HL-60 (cell line): ENCODE measurements around the gene CRTC1.

Experiments
- DNase-seq, 2 experiments: peaks; one replicate each; pipeline ENCODE4 v3.0.0-alpha.2; 2010 to 2020; ENCODE audit warnings: low read depth in 1 of 2, low spot score in 1 of 2
- H3K27ac ChIP-seq: fragments of 250-450 bp; sonication (Bioruptor Pico); replicated peaks from 2 replicates; pipeline ENCODE4 v1.5.1; 2020; ENCODE audit warnings: mild to moderate bottlenecking, moderate library complexity
- H3K27me3 ChIP-seq: fragments of 250-450 bp; sonication (Bioruptor Pico); 2 replicates; pipeline ENCODE4 v1.5.1; 2021; ENCODE audit warnings: mild to moderate bottlenecking, moderate library complexity; ENCODE audit not compliant: insufficient read depth, poor library complexity, severe bottlenecking
- H3K4me3 ChIP-seq: replicated peaks from 2 replicates; pipeline ENCODE4 v1.5.1; 2011; ENCODE audit warnings: mild to moderate bottlenecking, control low read depth, low read length; ENCODE audit not compliant: insufficient read depth
- CTCF ChIP-seq: IDR thresholded peaks from one replicate; pipeline ENCODE4 v1.5.1; 2011; ENCODE audit warnings: low read length, control low read depth, inconsistent platforms; ENCODE audit not compliant: insufficient read depth
- GABPA ChIP-seq: IDR thresholded peaks from 2 replicates; pipeline ENCODE4 v1.6.1; 2012; ENCODE audit warnings: low read depth
- POLR2AphosphoS5 ChIP-seq: IDR thresholded peaks from 2 replicates; pipeline ENCODE4 v1.6.1; 2012; ENCODE audit warnings: low read depth
- REST ChIP-seq: IDR thresholded peaks from 2 replicates; pipeline ENCODE4 v1.6.1; 2012; ENCODE audit warnings: low read depth; ENCODE audit not compliant: insufficient replicate concordance
- SPI1 ChIP-seq: IDR thresholded peaks from 2 replicates; pipeline ENCODE4 v1.6.1; 2012; ENCODE audit warnings: low read depth, mild to moderate bottlenecking, borderline replicate concordance

The CRTC1 gene

DNA sequence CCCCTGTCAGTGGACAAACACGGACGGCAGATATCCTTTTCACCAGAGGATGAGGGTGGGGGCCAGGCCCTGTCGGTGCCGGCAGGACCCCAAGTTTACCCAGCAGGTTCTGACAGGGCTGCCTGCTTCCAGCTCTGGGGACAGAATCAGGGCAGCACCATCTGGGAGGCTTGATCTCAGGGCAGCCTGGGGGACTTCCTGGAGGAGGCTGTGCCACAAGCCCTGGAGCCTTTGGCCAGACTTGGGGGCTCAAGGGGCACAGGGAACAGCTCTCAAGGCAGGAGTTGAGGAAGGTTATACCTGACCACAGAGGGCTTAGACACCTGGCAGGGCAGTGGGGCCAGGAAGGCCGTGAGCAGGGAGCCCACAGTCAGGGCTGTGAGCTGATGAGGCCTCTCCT, 62.5 kb downstream of the CRTC1 start:
- Histone ChIP-seq H3K4me3 (no peak overlapping the region), H3K27me3 (no peaks in the 10 kb centered on the region), H3K27ac (no peak overlapping the region)
- TF ChIP-seq SPI1 = no peak
- no peak for TF ChIP-seq GABPA
- no peak for TF ChIP-seq CTCF
- TF ChIP-seq REST = no peak
- TF ChIP-seq POLR2AphosphoS5 = no peak
- no peak for DNase-seq

DNA sequence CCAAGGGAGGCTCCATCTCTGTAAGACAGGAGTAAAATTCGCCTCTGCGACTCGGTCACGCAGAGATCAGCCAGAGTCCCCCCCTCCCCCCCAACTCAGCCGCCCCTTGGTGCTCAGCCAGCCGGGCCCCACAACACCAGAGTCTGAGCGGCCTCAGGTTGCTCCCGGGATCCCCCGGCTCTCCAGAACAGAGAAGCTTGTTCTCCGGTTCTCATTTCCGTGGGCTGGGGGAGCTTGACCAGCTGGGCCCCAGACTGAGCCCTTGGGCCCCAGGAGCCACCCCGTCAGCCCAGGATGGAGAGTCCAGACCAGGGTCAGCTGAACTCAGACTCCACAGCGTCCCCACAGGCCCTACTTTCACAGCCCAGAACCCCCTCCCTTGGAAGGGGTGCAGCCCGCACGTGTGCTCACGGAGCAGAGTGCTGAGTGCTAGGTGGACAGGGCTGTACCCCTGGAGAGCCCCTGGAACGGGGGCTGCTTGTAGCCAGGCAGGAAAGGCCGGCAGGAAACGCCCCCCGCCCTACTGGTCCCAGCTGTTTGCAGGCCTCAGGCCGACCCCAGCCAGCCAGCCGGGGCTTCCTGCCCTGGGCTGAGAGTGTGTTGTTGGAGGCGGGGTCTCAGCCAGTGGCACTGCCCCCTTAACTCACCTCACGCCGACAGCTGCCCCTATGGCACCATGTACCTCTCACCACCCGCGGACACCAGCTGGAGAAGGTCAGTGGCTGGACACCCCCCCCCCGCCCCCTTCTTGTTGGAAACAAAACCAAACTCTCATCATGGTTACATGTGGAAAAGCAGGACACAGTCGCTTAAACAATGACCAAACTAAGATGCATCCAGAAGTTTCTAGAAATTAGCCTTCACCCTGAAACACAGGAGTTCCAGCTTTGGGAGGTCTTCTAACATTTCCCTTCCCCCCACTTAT, 63.2 kb downstream of the CRTC1 start:
- Histone ChIP-seq H3K27ac (no peak overlapping the region), H3K4me3 (no peak overlapping the region), H3K27me3 (no peaks in the 10 kb centered on the region)
- TF ChIP-seq REST = no peak
- TF ChIP-seq POLR2AphosphoS5 = no peak
- TF ChIP-seq CTCF = no peak
- TF ChIP-seq GABPA = no peak
- no peak for TF ChIP-seq SPI1
- DNase-seq = no peak

- H3K27ac ChIP-seq = no peak overlapping the region
- TF ChIP-seq GABPA (no peak), POLR2AphosphoS5 (no peak), SPI1 (no peak), REST (no peak), CTCF (no peak)
Measured at GRCh38 chr19:18749362-18750231, 66.1 kb downstream of the CRTC1 start.

More at GRCh38 chr19:18749362-18750231, 66.1 kb downstream of the CRTC1 start:
- no peak for DNase-seq
- no peak overlapping the region for H3K4me3 ChIP-seq
- no peaks in the 10 kb centered on the region for H3K27me3 ChIP-seq
